ENCODE measurements around the gene INSYN1. TPM values are rescaled to one million over a fixed set of nuclear protein-coding genes. Genes with fewer than 3 reads are reported as not detected.

INSYN1 gene
- total RNA-seq, 1 donor from 2014 or later, result 13.0 TPM

DNA sequence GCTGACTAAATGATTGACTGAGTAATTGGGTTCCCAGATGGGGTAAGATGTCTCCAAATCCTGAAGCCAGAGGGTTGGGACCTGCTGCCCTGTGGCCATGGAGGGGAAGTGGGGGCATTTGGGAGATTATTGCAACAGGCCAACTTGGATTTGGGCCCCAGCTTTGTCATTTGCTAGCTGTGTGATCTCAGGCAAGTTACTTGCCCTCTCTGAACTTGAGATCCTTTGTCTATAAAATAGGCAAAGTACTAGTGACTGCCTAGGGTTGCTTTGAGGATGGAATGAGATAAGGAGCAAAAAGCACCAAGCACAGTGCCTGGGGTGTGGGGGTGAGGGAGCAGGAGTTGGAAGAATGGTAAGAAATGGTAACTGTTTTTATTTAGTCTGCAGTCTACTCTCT lies 4.4 kb upstream of the INSYN1 start:
- H3K4me1 ChIP-seq, result no peaks in the 10 kb centered on the region
- H3K4me3 ChIP-seq, result no peak overlapping the region
- TF ChIP-seq CTCF (IDR thresholded peaks at IDR 0.05), result no peak
- no peak for DNase-seq (ENCODE audit: low spot score in 2 of 2)
- no peaks in the 10 kb centered on the region for H3K9me3 ChIP-seq
- H3K27me3 ChIP-seq, result no peaks in the 10 kb centered on the region
- no peak overlapping the region for H3K27ac ChIP-seq
- intact Hi-C loops (cut with DNase I), result no loop called here
- H3K36me3 ChIP-seq, result no peaks in the 10 kb centered on the region

GRCh38 chr15:73756947-73757513 lies 3.9 kb upstream of the INSYN1 start:
- DNase-seq (ENCODE audit: low spot score in 2 of 2), result no peak
- H3K4me3 ChIP-seq, result no peak overlapping the region
- H3K27me3 ChIP-seq, result no peaks in the 10 kb centered on the region
- peaks cover 0 to 3% of the 10 kb centered on the region in 2 donors for H3K4me1 ChIP-seq
- no peaks in the 10 kb centered on the region for H3K9me3 ChIP-seq
- no peak for TF ChIP-seq CTCF (IDR thresholded peaks at IDR 0.05)
- no peaks in the 10 kb centered on the region for H3K36me3 ChIP-seq
- no peak overlapping the region for H3K27ac ChIP-seq
- intact Hi-C loops (cut with DNase I), result no loop called here

- TF ChIP-seq CTCF (IDR thresholded peaks at IDR 0.05), result no peak
- H3K4me1 ChIP-seq, result peaks cover 0 to 5% of the 10 kb centered on the region in 2 donors
- no peak overlapping the region for H3K4me3 ChIP-seq
- DNase-seq (ENCODE audit: low spot score in 2 of 2), result no peak
- H3K36me3 ChIP-seq, result no peaks in the 10 kb centered on the region
- no peaks in the 10 kb centered on the region for H3K9me3 ChIP-seq
- H3K27me3 ChIP-seq, result no peaks in the 10 kb centered on the region
- intact Hi-C loops (cut with DNase I), result no loop called here
- no peak overlapping the region for H3K27ac ChIP-seq
Observed at GRCh38 chr15:73756390-73756789, 3.2 kb upstream of the INSYN1 start.

DNA sequence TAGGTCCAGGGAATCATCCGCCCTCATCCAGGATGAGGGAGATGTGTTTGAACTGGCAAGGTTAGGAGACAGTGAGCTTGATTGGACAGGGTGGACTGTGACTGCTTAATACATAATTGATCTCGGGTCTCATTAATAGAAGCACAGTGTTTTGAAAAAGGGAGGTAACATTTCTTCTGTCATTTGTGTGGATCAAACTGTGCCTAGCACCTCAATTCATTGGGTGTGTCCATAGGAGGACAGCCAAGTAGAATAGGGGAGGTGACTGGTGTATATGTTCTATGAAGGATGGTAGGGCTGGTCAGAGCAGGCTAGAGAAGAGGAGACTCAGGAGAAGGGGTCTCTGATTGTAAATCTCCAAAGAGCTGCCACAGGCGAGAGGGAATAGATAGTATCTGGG lies 2.8 kb upstream of the INSYN1 start:
- no peak for TF ChIP-seq CTCF (IDR thresholded peaks at IDR 0.05)
- Histone ChIP-seq H3K4me1 (peaks cover 4 to 5% of the 10 kb centered on the region in 2 donors), H3K27me3 (no peaks in the 10 kb centered on the region), H3K9me3 (no peaks in the 10 kb centered on the region), H3K27ac (no peak overlapping the region), H3K36me3 (no peaks in the 10 kb centered on the region), H3K4me3 (no peak overlapping the region)
- intact Hi-C loops (cut with DNase I), result no loop called here
- DNase-seq (ENCODE audit: low spot score in 2 of 2), result no peak

DNA sequence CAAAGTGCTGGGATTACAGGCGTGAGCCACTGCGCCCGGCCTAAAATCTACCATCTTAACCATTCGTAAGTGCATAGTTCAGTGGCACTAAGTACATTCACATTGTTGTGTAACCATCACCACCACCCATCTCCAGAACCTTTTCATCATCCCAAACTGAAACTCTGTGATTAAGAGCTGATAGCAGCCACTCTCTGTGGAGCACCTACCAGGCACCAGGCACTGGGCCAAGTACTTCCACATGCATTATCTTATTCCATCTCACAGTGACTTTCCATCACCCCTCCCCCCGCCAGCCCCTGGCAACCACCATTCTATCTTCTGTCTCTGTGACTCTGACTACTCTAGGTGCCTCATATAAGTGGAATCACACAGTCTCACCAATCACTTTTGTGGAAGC lies 2.3 kb upstream of the INSYN1 start:
- Histone ChIP-seq H3K36me3 (no peaks in the 10 kb centered on the region), H3K4me1 (peaks cover 5% of the 10 kb centered on the region in 2 donors), H3K27ac (no peak overlapping the region), H3K4me3 (no peak overlapping the region), H3K9me3 (no peaks in the 10 kb centered on the region), H3K27me3 (no peaks in the 10 kb centered on the region)
- TF ChIP-seq CTCF (IDR thresholded peaks at IDR 0.05), result no peak
- no peak for DNase-seq (ENCODE audit: low spot score in 2 of 2)
- intact Hi-C loops (cut with DNase I), result no loop called here

DNA sequence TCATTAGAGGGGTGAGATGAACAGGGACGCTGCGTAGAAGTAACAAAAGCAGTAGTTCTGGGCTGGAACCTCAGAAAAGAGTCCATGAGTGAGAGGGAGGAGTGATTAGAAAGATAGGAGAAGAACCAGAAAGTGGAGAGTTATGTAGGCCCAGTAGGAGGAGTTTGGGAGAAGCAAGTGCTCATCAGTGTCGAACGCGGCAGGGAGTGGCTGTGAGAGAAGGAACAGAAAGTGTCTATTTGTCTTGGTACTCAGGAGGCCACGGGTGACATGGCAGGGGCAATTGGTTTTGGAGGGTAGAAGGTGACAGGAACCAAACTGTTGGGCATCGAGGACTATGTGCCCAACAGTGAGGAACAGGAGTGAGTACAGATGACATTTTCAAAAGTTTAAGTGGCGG lies 1.3 kb upstream of the INSYN1 start:
- no peaks in the 10 kb centered on the region for H3K36me3 ChIP-seq
- no peak for DNase-seq (ENCODE audit: low spot score in 2 of 2)
- H3K9me3 ChIP-seq, result no peaks in the 10 kb centered on the region
- H3K27ac ChIP-seq, result no peak overlapping the region
- H3K27me3 ChIP-seq, result no peaks in the 10 kb centered on the region
- no peak for TF ChIP-seq CTCF (IDR thresholded peaks at IDR 0.05)
- no peak overlapping the region for H3K4me3 ChIP-seq
- intact Hi-C loops (cut with DNase I), result no loop called here
- peaks cover 5% of the 10 kb centered on the region in 2 donors for H3K4me1 ChIP-seq
